Stomach (tissue), 4 donors: ENCODE measurements around the gene ALDH1A2.

ENCODE experiments used
- EP300 ChIP-seq: sonication (generic); formaldehyde crosslinking; IDR thresholded peaks from one replicate; pipeline ENCODE4 v1.6.1; 2017; ENCODE audit warnings: antibody characterized with exemption
- POLR2A ChIP-seq, 4 donors: fragments of 450-650 bp; IDR thresholded peaks; one replicate each; pipeline ENCODE4 v1.6.1; 2016; ENCODE audit warnings: antibody characterized with exemption in 4 of 4, control low read depth in 2 of 4, mild to moderate bottlenecking in 1 of 4, moderate library complexity in 1 of 4
- POLR2AphosphoS5 ChIP-seq, 3 donors: sonication (generic); formaldehyde crosslinking; IDR thresholded peaks; one replicate each; pipeline ENCODE4 v1.6.1; 2016; ENCODE audit warnings: antibody characterized with exemption in 3 of 3
- TF ChIP-seq, protein P1 (sequence below), 7 experiments: fragments of 450-650 bp in 4 of 7; fragments of 200-600 bp in 3 of 7; sonication (generic) in 3 of 7; IDR thresholded peaks; one replicate each; pipeline ENCODE4 v1.5.1; 2016 to 2019; ENCODE audit warnings: antibody characterized with exemption in 7 of 7, control low read depth in 2 of 7, mild to moderate bottlenecking in 1 of 7

DNA sequence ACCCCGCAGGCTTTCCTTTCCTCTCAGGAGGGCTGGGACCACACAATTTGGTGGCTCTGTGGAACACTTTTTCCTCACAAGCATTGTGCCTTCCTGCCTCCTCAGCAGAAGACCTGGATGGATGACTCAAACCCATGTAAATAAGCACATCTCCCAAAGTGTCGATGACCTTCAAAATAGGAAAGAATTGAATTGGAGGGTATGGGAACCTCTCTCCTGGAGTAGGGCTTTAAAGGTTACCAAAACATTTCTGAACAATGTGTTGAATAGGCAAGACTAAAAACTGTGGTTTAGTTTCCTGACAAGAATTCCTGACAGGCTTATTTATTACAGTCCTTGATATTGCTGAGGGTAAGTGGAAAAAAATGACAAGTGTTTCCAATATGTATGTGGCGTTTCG, 118.2 kb downstream of the ALDH1A2 start:
- TF ChIP-seq, protein P1, sequence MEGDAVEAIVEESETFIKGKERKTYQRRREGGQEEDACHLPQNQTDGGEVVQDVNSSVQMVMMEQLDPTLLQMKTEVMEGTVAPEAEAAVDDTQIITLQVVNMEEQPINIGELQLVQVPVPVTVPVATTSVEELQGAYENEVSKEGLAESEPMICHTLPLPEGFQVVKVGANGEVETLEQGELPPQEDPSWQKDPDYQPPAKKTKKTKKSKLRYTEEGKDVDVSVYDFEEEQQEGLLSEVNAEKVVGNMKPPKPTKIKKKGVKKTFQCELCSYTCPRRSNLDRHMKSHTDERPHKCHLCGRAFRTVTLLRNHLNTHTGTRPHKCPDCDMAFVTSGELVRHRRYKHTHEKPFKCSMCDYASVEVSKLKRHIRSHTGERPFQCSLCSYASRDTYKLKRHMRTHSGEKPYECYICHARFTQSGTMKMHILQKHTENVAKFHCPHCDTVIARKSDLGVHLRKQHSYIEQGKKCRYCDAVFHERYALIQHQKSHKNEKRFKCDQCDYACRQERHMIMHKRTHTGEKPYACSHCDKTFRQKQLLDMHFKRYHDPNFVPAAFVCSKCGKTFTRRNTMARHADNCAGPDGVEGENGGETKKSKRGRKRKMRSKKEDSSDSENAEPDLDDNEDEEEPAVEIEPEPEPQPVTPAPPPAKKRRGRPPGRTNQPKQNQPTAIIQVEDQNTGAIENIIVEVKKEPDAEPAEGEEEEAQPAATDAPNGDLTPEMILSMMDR (IDR thresholded peaks at IDR 0.05): no peak
- TF ChIP-seq POLR2A (IDR thresholded peaks at IDR 0.05) (no peak), POLR2AphosphoS5 (IDR thresholded peaks at IDR 0.05) (no peak), EP300 (no peak)
